ENCODE data around the gene NTSR1.

GRCh38 chr20:62772619-62772989 lies 64.0 kb downstream of the NTSR1 start:
- TF ChIP-seq CTCF (IDR thresholded peaks at IDR 0.05; ENCODE audit: low read depth, low read length) (no peak), EZH2phosphoT487 (IDR thresholded peaks at IDR 0.05; ENCODE audit: low read depth) (no peak)

All from OCI-LY3 (cell line).